Vagina (tissue), 2 donors: Measurements from ENCODE around the gene IL1RAPL1. TPM values are rescaled to one million over a fixed set of nuclear protein-coding genes. Genes with fewer than 3 reads are reported as not detected.

Experiments used
- DNase-seq, 2 donors: peaks; one replicate each; pipeline ENCODE4 v3.0.0-alpha.2; 2017; ENCODE audit errors: extremely low spot score in 2 of 2
- H3K27ac ChIP-seq: fragments of 200-600 bp; sonication (generic); one replicate; pipeline ENCODE4 v1.5.1; 2019
- H3K27me3 ChIP-seq: fragments of 200-600 bp; sonication (generic); one replicate; pipeline ENCODE4 v1.5.1; 2019
- H3K36me3 ChIP-seq, 2 donors: fragments of 200-600 bp; sonication (generic); one replicate each; pipeline ENCODE4 v1.5.1; 2017 to 2019
- H3K4me1 ChIP-seq: fragments of 200-600 bp; sonication (generic); one replicate; pipeline ENCODE4 v1.5.1; 2019
- H3K4me3 ChIP-seq, 2 donors: fragments of 200-600 bp; sonication (generic); 1 replicate in 1 of 2; 2 replicates in 1 of 2; pipeline ENCODE4 v1.5.1; 2016 to 2019
- H3K9me3 ChIP-seq: fragments of 200-600 bp; sonication (generic); one replicate; pipeline ENCODE4 v1.5.1; 2019
- CTCF ChIP-seq, 3 experiments: fragments of 450-650 bp in 2 of 3; fragments of 200-600 bp in 1 of 3; sonication (generic) in 1 of 3; IDR thresholded peaks; one replicate each; pipeline ENCODE4 v1.5.1; 2017 to 2019; ENCODE audit warnings: antibody characterized with exemption in 3 of 3, mild to moderate bottlenecking in 2 of 3, moderate library complexity in 2 of 3
- POLR2A ChIP-seq, 2 donors: fragments of 450-650 bp; IDR thresholded peaks; one replicate each; pipeline ENCODE4 v1.6.1; 2017; ENCODE audit warnings: antibody characterized with exemption in 2 of 2, mild to moderate bottlenecking in 2 of 2, moderate library complexity in 2 of 2
- POLR2AphosphoS5 ChIP-seq, 2 donors: sonication (generic); formaldehyde crosslinking; IDR thresholded peaks; one replicate each; pipeline ENCODE4 v1.9.0; 2017; ENCODE audit warnings: antibody characterized with exemption in 2 of 2, mild to moderate bottlenecking in 2 of 2, low read depth in 1 of 2; ENCODE audit not compliant: insufficient read depth in 1 of 2
- intact Hi-C: fragments of 100-400 bp; cut with DNase I; formaldehyde crosslinking; loops from one replicate; pipeline ENCODE4 v1.15.1; 2023
- total RNA-seq: library from RNA; depleted of rRNA; stranded (reverse); fragments of >200 nt; gene quantifications from one replicate; pipeline ENCODE4 v1.2.3, GENCODE V29; 2016

Gene IL1RAPL1
- total RNA-seq, 1 donor from 2014 or later, result not detected

GRCh38 chrX:29902004-29902403 lies 1314.8 kb downstream of the IL1RAPL1 start:
- intact Hi-C loops, result no loop called here
- H3K27me3 ChIP-seq, result no peaks in the 10 kb centered on the region
- no peaks in the 10 kb centered on the region for H3K36me3 ChIP-seq
- TF ChIP-seq CTCF (IDR thresholded peaks at IDR 0.05) (no peak), POLR2A (IDR thresholded peaks at IDR 0.05) (no peak), POLR2AphosphoS5 (IDR thresholded peaks at IDR 0.05; ENCODE audit: insufficient read depth in 1 of 2, low read depth in 1 of 2) (no peak)
- H3K4me1 ChIP-seq, result no peaks in the 10 kb centered on the region
- H3K4me3 ChIP-seq, result no peak overlapping the region
- H3K27ac ChIP-seq, result no peak overlapping the region
- no peak for DNase-seq
- no peaks in the 10 kb centered on the region for H3K9me3 ChIP-seq

GRCh38 chrX:29903360-29903759 lies 1316.1 kb downstream of the IL1RAPL1 start:
- DNase-seq, result no peak
- H3K36me3 ChIP-seq, result no peaks in the 10 kb centered on the region
- no peak overlapping the region for H3K27ac ChIP-seq
- no peaks in the 10 kb centered on the region for H3K27me3 ChIP-seq
- no peaks in the 10 kb centered on the region for H3K4me1 ChIP-seq
- intact Hi-C loops, result no loop called here
- TF ChIP-seq CTCF (IDR thresholded peaks at IDR 0.05) (no peak), POLR2A (IDR thresholded peaks at IDR 0.05) (no peak), POLR2AphosphoS5 (IDR thresholded peaks at IDR 0.05; ENCODE audit: insufficient read depth in 1 of 2, low read depth in 1 of 2) (no peak)
- no peak overlapping the region for H3K4me3 ChIP-seq
- H3K9me3 ChIP-seq, result no peaks in the 10 kb centered on the region

- H3K36me3 ChIP-seq, result no peaks in the 10 kb centered on the region
- no peak overlapping the region for H3K27ac ChIP-seq
- DNase-seq, result no peak
- H3K9me3 ChIP-seq, result no peaks in the 10 kb centered on the region
- TF ChIP-seq POLR2A (IDR thresholded peaks at IDR 0.05) (no peak), POLR2AphosphoS5 (IDR thresholded peaks at IDR 0.05; ENCODE audit: insufficient read depth in 1 of 2, low read depth in 1 of 2) (no peak), CTCF (IDR thresholded peaks at IDR 0.05) (no peak)
- H3K4me1 ChIP-seq, result no peaks in the 10 kb centered on the region
- intact Hi-C loops, result no loop called here
- no peaks in the 10 kb centered on the region for H3K27me3 ChIP-seq
- no peak overlapping the region for H3K4me3 ChIP-seq
Observed at GRCh38 chrX:29911673-29912072, 1324.4 kb downstream of the IL1RAPL1 start.

- no peak for DNase-seq
- no peak overlapping the region for H3K4me3 ChIP-seq
- intact Hi-C loops, result no loop called here
- H3K36me3 ChIP-seq, result no peaks in the 10 kb centered on the region
- H3K27ac ChIP-seq, result no peak overlapping the region
- TF ChIP-seq CTCF (IDR thresholded peaks at IDR 0.05) (no peak), POLR2AphosphoS5 (IDR thresholded peaks at IDR 0.05; ENCODE audit: insufficient read depth in 1 of 2, low read depth in 1 of 2) (no peak), POLR2A (IDR thresholded peaks at IDR 0.05) (no peak)
- H3K27me3 ChIP-seq, result no peaks in the 10 kb centered on the region
- H3K9me3 ChIP-seq, result no peaks in the 10 kb centered on the region
- H3K4me1 ChIP-seq, result no peaks in the 10 kb centered on the region
Observed at GRCh38 chrX:29913647-29914046, 1326.4 kb downstream of the IL1RAPL1 start.

- TF ChIP-seq CTCF (IDR thresholded peaks at IDR 0.05) (no peak), POLR2AphosphoS5 (IDR thresholded peaks at IDR 0.05; ENCODE audit: insufficient read depth in 1 of 2, low read depth in 1 of 2) (no peak), POLR2A (IDR thresholded peaks at IDR 0.05) (no peak)
- no peaks in the 10 kb centered on the region for H3K4me1 ChIP-seq
Observed at GRCh38 chrX:29922607-29923006, 1335.4 kb downstream of the IL1RAPL1 start.

More at GRCh38 chrX:29922607-29923006, 1335.4 kb downstream of the IL1RAPL1 start:
- no peak for DNase-seq
- intact Hi-C loops, result no loop called here
- Histone ChIP-seq H3K9me3 (no peaks in the 10 kb centered on the region), H3K27ac (no peak overlapping the region), H3K4me3 (no peak overlapping the region), H3K27me3 (no peaks in the 10 kb centered on the region), H3K36me3 (no peaks in the 10 kb centered on the region)
